Activated T-helper 1 cell treated with anti-CD3 and anti-CD28 coated beads, Interleukin-12 subunit alpha, Interleukin-12 subunit beta, Interleukin-2, Interleukin-4 antibody, amounts not matched to agents 30 ng/mL and 10 ng/mL and 1 ng/mL, durations not matched to agents 14 hours and 24 hours and 36 hours (primary cell): ENCODE data around the gene GPC3. TPM values are rescaled to one million over a fixed set of nuclear protein-coding genes. Genes with fewer than 3 reads are reported as not detected.

Source experiments
- DNase-seq: peaks from one replicate; pipeline ENCODE4 v3.0.0; 2021; ENCODE audit warnings: low spot score
- H3K27ac Mint-ChIP-seq: one replicate; pipeline ENCODE4 v1.8.0; 2021; ENCODE audit warnings: mild to moderate bottlenecking, mixed read lengths
- H3K27me3 Mint-ChIP-seq: one replicate; pipeline ENCODE4 v1.8.0; 2022; ENCODE audit warnings: mild to moderate bottlenecking, moderate library complexity, mixed read lengths; ENCODE audit not compliant: insufficient read depth
- H3K36me3 Mint-ChIP-seq: one replicate; pipeline ENCODE4 v1.8.0; 2021; ENCODE audit warnings: low read depth, mixed read lengths
- H3K4me1 Mint-ChIP-seq: one replicate; pipeline ENCODE4 v1.8.0; 2021; ENCODE audit warnings: low read depth, mixed read lengths
- H3K4me3 Mint-ChIP-seq: one replicate; pipeline ENCODE4 v1.8.0; 2021; ENCODE audit warnings: mild to moderate bottlenecking, moderate library complexity, mixed read lengths
- H3K9me3 Mint-ChIP-seq: one replicate; pipeline ENCODE4 v1.8.0; 2021; ENCODE audit warnings: mixed read lengths
- intact Hi-C: fragments of 100-400 bp; cut with micrococcal nuclease; formaldehyde crosslinking; loops from one replicate; pipeline ENCODE4 v1.15.1; 2024
- total RNA-seq: library from RNA; stranded (reverse); gene quantifications from 2 replicates; pipeline ENCODE4 v1.2.3, GENCODE V29; 2022

GPC3 gene
- total RNA-seq, 1 donor from 2014 or later, result 0.39 TPM

- Mint-ChIP-seq H3K9me3 (no peaks in the 10 kb centered on the region), H3K4me3 (no peak overlapping the region), H3K4me1 (no peaks in the 10 kb centered on the region), H3K27ac (no peak overlapping the region), H3K36me3 (no peaks in the 10 kb centered on the region), H3K27me3 (no peaks in the 10 kb centered on the region)
- no peak for DNase-seq
- intact Hi-C loops, result no loop called here
Measured at GRCh38 chrX:133661962-133662839, 323.2 kb downstream of the GPC3 start.

- intact Hi-C loops, result no loop called here
- Mint-ChIP-seq H3K9me3 (no peaks in the 10 kb centered on the region), H3K27ac (no peak overlapping the region), H3K36me3 (no peaks in the 10 kb centered on the region), H3K4me3 (no peak overlapping the region), H3K27me3 (no peaks in the 10 kb centered on the region), H3K4me1 (no peaks in the 10 kb centered on the region)
- no peak for DNase-seq
Measured at GRCh38 chrX:133660281-133660680, 325.1 kb downstream of the GPC3 start.

GRCh38 chrX:133658293-133658911 lies 327.0 kb downstream of the GPC3 start:
- no peak overlapping the region for H3K27ac Mint-ChIP-seq
- no peaks in the 10 kb centered on the region for H3K9me3 Mint-ChIP-seq
- no peak for DNase-seq
- intact Hi-C loops, result no loop called here
- H3K27me3 Mint-ChIP-seq, result no peaks in the 10 kb centered on the region
- no peaks in the 10 kb centered on the region for H3K4me1 Mint-ChIP-seq
- no peak overlapping the region for H3K4me3 Mint-ChIP-seq
- H3K36me3 Mint-ChIP-seq, result no peaks in the 10 kb centered on the region

- Mint-ChIP-seq H3K4me1 (no peaks in the 10 kb centered on the region), H3K36me3 (no peaks in the 10 kb centered on the region), H3K27me3 (no peaks in the 10 kb centered on the region), H3K9me3 (no peaks in the 10 kb centered on the region), H3K4me3 (no peak overlapping the region), H3K27ac (no peak overlapping the region)
- intact Hi-C loops, result no loop called here
- DNase-seq, result no peak
Measured at GRCh38 chrX:133655275-133656265, 329.8 kb downstream of the GPC3 start.

GRCh38 chrX:133654811-133655210 lies 330.6 kb downstream of the GPC3 start:
- Mint-ChIP-seq H3K27ac (no peak overlapping the region), H3K36me3 (no peaks in the 10 kb centered on the region), H3K27me3 (no peaks in the 10 kb centered on the region), H3K9me3 (no peaks in the 10 kb centered on the region), H3K4me1 (no peaks in the 10 kb centered on the region), H3K4me3 (no peak overlapping the region)
- DNase-seq, result no peak
- intact Hi-C loops, result no loop called here

GRCh38 chrX:133653358-133653757 lies 332.0 kb downstream of the GPC3 start:
- Mint-ChIP-seq H3K4me1 (no peaks in the 10 kb centered on the region), H3K9me3 (no peaks in the 10 kb centered on the region), H3K27me3 (no peaks in the 10 kb centered on the region), H3K4me3 (no peak overlapping the region), H3K36me3 (no peaks in the 10 kb centered on the region), H3K27ac (no peak overlapping the region)
- no peak for DNase-seq
- intact Hi-C loops, result no loop called here

GRCh38 chrX:133652185-133652584 lies 333.2 kb downstream of the GPC3 start:
- no peaks in the 10 kb centered on the region for H3K4me1 Mint-ChIP-seq
- H3K9me3 Mint-ChIP-seq, result no peaks in the 10 kb centered on the region
- no peak overlapping the region for H3K27ac Mint-ChIP-seq
- no peak for DNase-seq
- H3K36me3 Mint-ChIP-seq, result no peaks in the 10 kb centered on the region
- H3K27me3 Mint-ChIP-seq, result no peaks in the 10 kb centered on the region
- no peak overlapping the region for H3K4me3 Mint-ChIP-seq
- intact Hi-C loops, result no loop called here

- Mint-ChIP-seq H3K27ac (no peak overlapping the region), H3K36me3 (no peaks in the 10 kb centered on the region)
- intact Hi-C loops, result no loop called here
Measured at GRCh38 chrX:133650239-133650638, 335.2 kb downstream of the GPC3 start.

GRCh38 chrX:133649651-133650050 lies 335.7 kb downstream of the GPC3 start:
- Mint-ChIP-seq H3K9me3 (no peaks in the 10 kb centered on the region), H3K4me1 (no peaks in the 10 kb centered on the region), H3K27ac (no peak overlapping the region), H3K36me3 (no peaks in the 10 kb centered on the region), H3K27me3 (no peaks in the 10 kb centered on the region), H3K4me3 (no peak overlapping the region)
- no peak for DNase-seq
- intact Hi-C loops, result no loop called here

More at GRCh38 chrX:133650239-133650638, 335.2 kb downstream of the GPC3 start:
- Mint-ChIP-seq H3K4me1 (no peaks in the 10 kb centered on the region), H3K27me3 (no peaks in the 10 kb centered on the region), H3K4me3 (no peak overlapping the region), H3K9me3 (no peaks in the 10 kb centered on the region)
- no peak for DNase-seq

GRCh38 chrX:133648594-133648993 lies 336.8 kb downstream of the GPC3 start:
- Mint-ChIP-seq H3K27ac (no peak overlapping the region), H3K36me3 (no peaks in the 10 kb centered on the region), H3K27me3 (no peaks in the 10 kb centered on the region), H3K9me3 (no peaks in the 10 kb centered on the region), H3K4me3 (no peak overlapping the region), H3K4me1 (no peaks in the 10 kb centered on the region)
- no peak for DNase-seq
- intact Hi-C loops, result no loop called here

GRCh38 chrX:133646719-133647116 lies 338.7 kb downstream of the GPC3 start:
- no peak for DNase-seq
- Mint-ChIP-seq H3K27me3 (no peaks in the 10 kb centered on the region), H3K4me3 (no peak overlapping the region), H3K27ac (no peak overlapping the region), H3K36me3 (no peaks in the 10 kb centered on the region), H3K9me3 (no peaks in the 10 kb centered on the region), H3K4me1 (no peaks in the 10 kb centered on the region)
- intact Hi-C loops, result no loop called here

GRCh38 chrX:133645977-133646718 lies 339.2 kb downstream of the GPC3 start:
- intact Hi-C loops, result no loop called here
- H3K27me3 Mint-ChIP-seq, result no peaks in the 10 kb centered on the region

More at GRCh38 chrX:133645977-133646718, 339.2 kb downstream of the GPC3 start:
- no peak overlapping the region for H3K27ac Mint-ChIP-seq
- H3K36me3 Mint-ChIP-seq, result no peaks in the 10 kb centered on the region
- no peak overlapping the region for H3K4me3 Mint-ChIP-seq
- no peak for DNase-seq
- H3K9me3 Mint-ChIP-seq, result no peaks in the 10 kb centered on the region
- H3K4me1 Mint-ChIP-seq, result no peaks in the 10 kb centered on the region
